Pulmonary artery endothelial cell (primary cell): ENCODE results near the gene SHB. TPM values are rescaled to one million over a fixed set of nuclear protein-coding genes. Genes with fewer than 3 reads are reported as not detected.

Source experiments
- total RNA-seq: library from RNA; depleted of rRNA; stranded (reverse); fragments of >200 nt; gene quantifications from 2 replicates; pipeline ENCODE4 v1.2.3, GENCODE V29; 2014

The SHB gene
- total RNA-seq, 1 donor from 2014 or later, result 17.3 TPM

Other genes with a start within 250 kb of the SHB start
- gene SLC25A51, start 165.1 kb downstream of the SHB start, total RNA-seq, result 79.3 and 119 TPM in 2 replicates